GM06990 (cell line): Measurements from ENCODE around the gene GPR179.
"Not testable (repeated sequence)": the region's sequence is repeated elsewhere in the genome, so short reads cannot be mapped to it uniquely, and the experiment has no call there.

Experiments used
- DNase-seq: peaks from one replicate; pipeline ENCODE4 v3.0.0-alpha.2; 2011; ENCODE audit not compliant: insufficient read length; ENCODE audit errors: extremely low read depth
- H3K27me3 ChIP-seq: replicated peaks from 2 replicates; pipeline ENCODE4 v1.6.0; 2011; ENCODE audit warnings: low read length; ENCODE audit not compliant: control insufficient read depth, insufficient read depth
- H3K36me3 ChIP-seq: 2 replicates; pipeline ENCODE4 v1.5.1; 2011; ENCODE audit warnings: low read length; ENCODE audit not compliant: control insufficient read depth, insufficient read depth
- H3K4me3 ChIP-seq: replicated peaks from 2 replicates; pipeline ENCODE4 v1.5.1; 2011; ENCODE audit warnings: low read depth, mild to moderate bottlenecking, control low read depth, low read length
- TF ChIP-seq, protein P1 (sequence below): IDR thresholded peaks from 2 replicates; pipeline ENCODE4 v1.5.1; 2011; ENCODE audit warnings: low read length, control low read depth, mild to moderate bottlenecking, inconsistent platforms; ENCODE audit not compliant: insufficient read depth, poor library complexity, severe bottlenecking

The GPR179 gene

DNA sequence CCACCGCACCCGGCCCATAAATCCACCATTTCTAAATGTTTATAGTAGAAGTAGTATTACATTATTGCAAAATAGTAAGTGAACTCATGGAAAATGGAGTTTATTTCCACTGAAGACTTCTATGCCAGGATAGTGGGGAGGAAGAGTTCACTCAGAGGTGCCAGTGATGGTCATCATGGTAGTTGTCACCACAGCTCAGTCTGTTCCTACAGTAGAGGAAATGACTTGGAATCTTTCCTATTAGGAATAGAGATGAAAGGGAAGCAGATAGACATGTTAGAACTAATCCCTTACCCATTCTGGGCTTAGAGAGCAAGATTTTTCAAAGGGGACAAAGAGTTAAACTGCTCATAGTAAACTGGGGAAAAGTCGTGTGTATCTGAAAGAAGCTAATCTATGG, 26.7 kb downstream of the GPR179 start:
- H3K4me3 ChIP-seq: no peak overlapping the region
- H3K27me3 ChIP-seq: no peaks in the 10 kb centered on the region
- peaks cover 6% of the 10 kb centered on the region for H3K36me3 ChIP-seq
- TF ChIP-seq, protein P1, sequence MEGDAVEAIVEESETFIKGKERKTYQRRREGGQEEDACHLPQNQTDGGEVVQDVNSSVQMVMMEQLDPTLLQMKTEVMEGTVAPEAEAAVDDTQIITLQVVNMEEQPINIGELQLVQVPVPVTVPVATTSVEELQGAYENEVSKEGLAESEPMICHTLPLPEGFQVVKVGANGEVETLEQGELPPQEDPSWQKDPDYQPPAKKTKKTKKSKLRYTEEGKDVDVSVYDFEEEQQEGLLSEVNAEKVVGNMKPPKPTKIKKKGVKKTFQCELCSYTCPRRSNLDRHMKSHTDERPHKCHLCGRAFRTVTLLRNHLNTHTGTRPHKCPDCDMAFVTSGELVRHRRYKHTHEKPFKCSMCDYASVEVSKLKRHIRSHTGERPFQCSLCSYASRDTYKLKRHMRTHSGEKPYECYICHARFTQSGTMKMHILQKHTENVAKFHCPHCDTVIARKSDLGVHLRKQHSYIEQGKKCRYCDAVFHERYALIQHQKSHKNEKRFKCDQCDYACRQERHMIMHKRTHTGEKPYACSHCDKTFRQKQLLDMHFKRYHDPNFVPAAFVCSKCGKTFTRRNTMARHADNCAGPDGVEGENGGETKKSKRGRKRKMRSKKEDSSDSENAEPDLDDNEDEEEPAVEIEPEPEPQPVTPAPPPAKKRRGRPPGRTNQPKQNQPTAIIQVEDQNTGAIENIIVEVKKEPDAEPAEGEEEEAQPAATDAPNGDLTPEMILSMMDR: no peak
- no peak for DNase-seq

DNA sequence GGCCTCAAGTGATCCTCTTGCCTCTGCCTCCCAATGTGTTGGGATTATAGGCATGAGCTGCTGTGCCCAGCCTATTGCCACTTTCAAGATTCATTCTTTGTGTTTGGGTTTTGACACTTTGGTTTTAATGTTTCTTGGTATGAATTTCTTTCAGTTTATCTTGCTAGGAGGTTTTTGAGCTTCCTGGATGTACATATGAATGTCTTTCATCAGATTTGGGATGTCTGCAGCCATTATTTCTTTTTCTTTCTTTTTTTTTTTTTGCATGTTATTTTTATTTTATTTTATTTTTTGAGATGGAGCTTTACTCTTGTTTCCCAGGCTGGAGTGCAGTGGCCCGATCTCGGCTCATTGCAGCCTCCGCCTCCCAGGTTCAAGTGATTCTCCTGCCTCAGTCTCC, 28.3 kb downstream of the GPR179 start:
- Histone ChIP-seq H3K4me3 (no peak overlapping the region), H3K27me3 (no peaks in the 10 kb centered on the region), H3K36me3 (peaks cover 4% of the 10 kb centered on the region)
- DNase-seq: no peak
- TF ChIP-seq, protein P1: no peak

DNA sequence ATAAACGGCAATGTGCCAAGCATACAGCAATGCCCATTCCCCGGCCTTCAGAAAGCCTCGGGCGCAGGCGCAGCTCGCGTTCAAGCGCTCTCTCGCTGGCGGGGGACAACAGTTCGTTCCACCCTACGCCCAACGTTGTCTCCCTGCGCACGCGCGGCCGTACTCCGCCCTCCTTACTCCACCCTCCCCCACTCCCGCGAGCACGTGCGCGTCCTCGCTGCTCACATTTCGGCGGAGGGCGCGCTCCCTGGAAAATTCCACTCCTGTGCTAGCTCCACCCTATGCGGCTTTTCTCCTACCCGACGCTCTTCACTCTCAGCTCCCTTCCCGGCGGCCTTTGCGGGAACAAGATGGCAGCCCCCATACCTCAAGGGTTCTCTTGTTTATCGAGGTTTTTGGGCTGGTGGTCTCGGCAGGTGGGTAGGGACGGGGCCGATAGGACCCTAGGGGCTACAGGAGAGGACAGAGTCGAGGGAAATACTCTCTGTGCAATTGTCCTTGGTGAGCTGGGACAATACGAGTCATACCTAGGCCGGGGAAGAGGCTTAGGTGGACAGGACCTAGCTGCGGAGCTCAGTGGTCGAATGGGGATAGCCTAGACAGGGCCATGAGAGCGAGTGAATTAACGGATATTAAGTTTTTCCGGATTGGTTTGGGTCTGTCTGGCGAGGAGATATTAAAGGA, 46.8 kb downstream of the GPR179 start, which contains the start of gene MRPL45:
MRPL45 (plus strand) TSS at position 335 of the 684 bp plus-strand sequence; CDS start at position 351, 16 bp downstream.
- peak; percentile 96 for DNase-seq
- peak within 1 kb of the TSS; percentile 60 for H3K4me3 ChIP-seq
- not testable (repeated sequence) for H3K36me3 ChIP-seq, H3K27me3 ChIP-seq

DNA sequence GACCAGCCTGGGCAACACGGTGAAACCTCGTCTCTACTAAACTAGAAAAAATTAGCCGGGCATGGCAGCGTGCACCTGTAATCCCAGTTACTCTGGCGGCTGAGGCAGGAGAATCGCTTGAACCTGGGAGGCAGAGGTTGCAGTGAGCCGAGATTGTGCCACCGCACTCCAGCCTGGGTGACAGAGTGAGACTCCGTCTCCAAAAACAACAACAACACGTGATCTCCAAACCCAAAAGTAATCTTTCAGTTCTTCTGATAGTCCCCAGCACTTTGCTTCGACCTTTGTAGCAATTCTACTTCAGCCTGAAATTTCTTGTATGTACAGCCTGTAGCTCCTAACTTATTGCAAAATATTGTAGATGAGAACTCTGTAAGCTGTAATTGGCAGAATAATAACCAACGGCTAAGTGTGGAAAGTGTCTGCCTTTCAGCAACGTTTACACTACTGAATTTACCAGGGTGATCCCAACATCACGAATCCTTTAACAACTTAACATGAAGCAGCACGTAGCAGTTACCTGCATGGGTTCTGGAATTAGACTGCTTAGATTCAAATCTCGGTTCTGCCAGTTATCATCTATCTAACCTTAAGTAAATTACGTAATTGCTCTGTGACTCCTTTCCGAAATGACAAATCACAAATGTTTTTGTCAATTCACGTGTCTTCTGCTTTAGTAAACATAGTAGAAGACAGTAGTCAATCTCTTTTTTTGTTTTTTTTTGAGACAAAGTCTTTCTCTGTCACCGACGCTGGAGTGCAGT, 48.0 kb downstream of the GPR179 start:
- DNase-seq, H3K27me3 ChIP-seq, H3K4me3 ChIP-seq, H3K36me3 ChIP-seq: not testable (repeated sequence)

DNA sequence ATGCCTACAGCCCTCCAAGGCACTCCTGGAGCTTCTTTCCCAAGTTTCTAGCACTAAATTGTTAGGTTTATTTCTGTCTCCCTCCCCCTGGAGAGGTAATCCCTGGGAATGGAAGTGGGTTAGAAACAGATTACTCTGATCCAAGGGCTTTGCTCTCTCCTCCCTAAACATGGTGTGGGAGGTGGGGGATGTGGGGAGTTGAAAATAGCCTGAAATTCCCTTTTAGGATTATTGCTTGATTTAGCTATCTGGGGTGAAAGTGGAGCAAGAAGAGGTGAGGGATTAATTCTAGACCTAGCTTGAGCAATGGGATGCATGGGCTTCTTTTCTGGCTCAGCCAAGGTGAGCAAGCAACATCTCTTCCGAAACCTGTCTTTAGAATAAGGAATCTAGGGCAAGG, 54.0 kb downstream of the GPR179 start:
- H3K36me3 ChIP-seq, DNase-seq, H3K4me3 ChIP-seq, H3K27me3 ChIP-seq: not testable (repeated sequence)

DNA sequence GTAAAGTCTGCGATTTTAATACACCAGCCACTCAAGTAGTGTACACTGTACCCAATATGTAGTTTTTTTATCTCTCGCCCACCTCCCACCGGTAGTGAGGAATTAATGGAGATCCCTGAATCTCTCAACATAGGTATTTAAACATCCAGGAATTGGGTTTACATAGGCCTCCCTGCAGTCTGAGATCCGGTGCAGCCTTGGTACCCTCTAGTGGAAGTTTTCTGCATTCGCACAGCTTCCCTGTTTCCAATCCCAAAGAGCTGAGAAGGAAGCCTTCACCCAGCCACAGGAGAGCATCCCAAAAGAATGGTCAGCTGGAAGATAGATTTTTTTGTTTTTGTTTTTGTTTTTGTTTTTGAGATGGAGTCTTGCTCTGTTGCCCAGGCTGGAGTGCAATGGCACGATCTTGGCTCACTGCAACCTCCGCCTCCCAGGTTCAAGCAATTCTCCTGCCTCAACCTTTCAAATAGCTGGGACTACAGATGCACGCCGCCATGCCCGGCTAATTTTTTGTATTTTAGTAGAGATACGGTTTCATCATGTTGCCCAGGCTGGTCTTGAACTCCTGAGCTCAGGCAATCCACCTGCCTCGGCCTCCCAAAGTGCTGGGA, 55.4 kb downstream of the GPR179 start:
- not testable (repeated sequence) for H3K4me3 ChIP-seq, H3K36me3 ChIP-seq, DNase-seq, H3K27me3 ChIP-seq
- TF ChIP-seq, protein P1: peak; percentile 26

DNA sequence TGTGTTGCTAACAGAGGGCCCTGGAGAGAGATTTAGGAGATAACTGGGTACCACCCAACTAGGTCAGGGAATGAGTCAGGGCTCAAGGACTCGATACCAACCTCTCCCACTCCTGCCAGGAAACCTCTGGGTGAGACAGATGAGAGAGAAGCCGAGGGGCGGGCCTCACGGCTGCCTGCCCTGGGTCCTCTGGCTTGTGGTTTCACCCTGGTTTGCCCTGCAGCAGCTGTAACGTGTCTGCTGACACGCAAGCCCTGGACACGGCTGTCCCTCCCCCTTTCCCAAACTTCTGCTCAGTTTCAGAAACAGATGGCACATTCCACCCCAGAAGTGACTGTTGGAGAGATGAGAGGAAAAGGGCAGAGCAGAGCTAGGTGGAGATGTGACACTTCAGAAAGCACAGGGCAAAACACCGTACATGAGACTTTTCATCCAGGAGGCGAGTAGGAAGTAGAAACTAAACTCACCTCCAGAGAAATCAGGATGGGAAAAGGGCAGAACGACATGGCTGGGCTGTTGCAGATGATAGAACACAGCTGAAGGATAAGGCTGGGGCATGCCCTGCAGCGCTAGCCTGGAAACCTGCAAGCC, 57.2 kb downstream of the GPR179 start:
- peak; percentile 13 for DNase-seq
- H3K4me3 ChIP-seq, H3K27me3 ChIP-seq, H3K36me3 ChIP-seq: not testable (repeated sequence)

DNA sequence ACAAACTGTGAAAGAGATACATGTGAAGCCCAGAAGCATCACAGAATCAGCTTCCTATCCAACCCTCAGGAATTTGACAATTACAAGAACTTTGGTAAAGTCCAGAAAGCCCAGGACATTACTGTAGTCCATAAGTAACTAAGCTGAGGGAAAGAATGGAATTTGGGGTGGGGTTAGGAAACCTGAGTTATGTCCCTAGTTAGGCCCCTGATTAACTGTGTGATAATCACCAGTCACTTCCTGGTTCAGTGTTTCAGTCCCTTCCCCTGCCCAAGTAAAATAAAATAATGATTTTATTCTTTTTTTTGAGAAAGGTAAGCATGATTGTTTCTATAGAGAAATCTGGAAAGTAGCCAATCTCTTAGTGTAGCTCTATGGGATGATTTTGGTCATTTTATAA, 57.8 kb downstream of the GPR179 start:
- H3K27me3 ChIP-seq, H3K36me3 ChIP-seq, DNase-seq, H3K4me3 ChIP-seq: not testable (repeated sequence)
